GM12891 (cell line): ENCODE results near the gene HOXC12.

Experiments
- POLR2A ChIP-seq: IDR thresholded peaks from 2 replicates; pipeline ENCODE4 v1.6.1; 2011; ENCODE audit warnings: low read depth, low read length, control low read depth
- POLR2AphosphoS5 ChIP-seq: IDR thresholded peaks from 2 replicates; pipeline ENCODE4 v1.6.1; 2011; ENCODE audit warnings: low read depth, low read length, control low read depth
- POU2F2 ChIP-seq: IDR thresholded peaks from 2 replicates; pipeline ENCODE4 v1.6.1; 2011; ENCODE audit warnings: low read depth, mild to moderate bottlenecking, control low read depth, low read length, moderate library complexity
- SPI1 ChIP-seq: IDR thresholded peaks from 2 replicates; pipeline ENCODE4 v1.6.1; 2011; ENCODE audit warnings: low read depth, low read length, control low read depth
- TAF1 ChIP-seq: IDR thresholded peaks from 2 replicates; pipeline ENCODE4 v1.6.1; 2011; ENCODE audit warnings: low read depth, low read length, control low read depth

GRCh38 chr12:53949631-53950436, 4.9 kb upstream of the HOXC12 start:
- TF ChIP-seq SPI1 (no peak), POLR2A (no peak), POLR2AphosphoS5 (no peak), TAF1 (no peak), POU2F2 (no peak)
